ENCODE results near the gene THUMPD1. TPM values are rescaled to one million over a fixed set of nuclear protein-coding genes. Genes with fewer than 3 reads are reported as not detected.
A peak's percentile ranks its signal among the peaks of the same experiment; 100 is the strongest.

Gene THUMPD1
- total and polyA plus RNA-seq, 10 of the 15 experiments (the other 5 are each of a cell fraction or from before 2014, with no cell fraction given), result 21.5 to 49.5 (median 36.9) TPM

- no peak for TF ChIP-seq ZBTB40 (IDR thresholded peaks at IDR 0.05; ENCODE audit: borderline replicate concordance)
- TF ChIP-seq TCF7 (IDR thresholded peaks at IDR 0.05; ENCODE audit: borderline replicate concordance), result 0 out of 2 replicates have a peak, but pooled peaks have one; percentile 5
- no peak for TF ChIP-seq CEBPZ (IDR thresholded peaks at IDR 0.05; ENCODE audit: low read depth, low read length)
- TF ChIP-seq TAF1 (IDR thresholded peaks at IDR 0.05; ENCODE audit: borderline replicate concordance, low read depth, low read length), result peak; percentile 78
- no peak for TF ChIP-seq RAD21 (IDR thresholded peaks at IDR 0.05; ENCODE audit: insufficient read depth, low read depth, low read length)
- no peak for TF ChIP-seq KAT2A (conservative IDR thresholded peaks at IDR 0.05; ENCODE audit: control insufficient read depth, low read depth, low read length)
- TF ChIP-seq JUND (IDR thresholded peaks at IDR 0.05; ENCODE audit: low read depth, low read length), result no peak
- TF ChIP-seq GATAD2B (conservative IDR thresholded peaks at IDR 0.05; ENCODE audit: low read depth), result no peak; the same call in 1 of the 2 replicates
- TF ChIP-seq ETV6 (conservative IDR thresholded peaks at IDR 0.05 in 1 of 2, IDR thresholded peaks at IDR 0.05 in 1 of 2; ENCODE audit: borderline replicate concordance in 1 of 2, low read depth in 1 of 2), result no peak
- TF ChIP-seq ZNF207 (IDR thresholded peaks at IDR 0.05; ENCODE audit: borderline replicate concordance), result peak; percentile 85; the same call in 1 of the 2 replicates
- TF ChIP-seq ESRRA (IDR thresholded peaks at IDR 0.05; ENCODE audit: low read length), result 0 out of 2 replicates have a peak, but pooled peaks have one; percentile 12
- TF ChIP-seq PBX3 (IDR thresholded peaks at IDR 0.05; ENCODE audit: insufficient replicate concordance, low read depth, low read length), result no peak
- peak; percentile 97 for TF ChIP-seq NBN (IDR thresholded peaks at IDR 0.05)
- TF ChIP-seq CREB1 (IDR thresholded peaks at IDR 0.05; ENCODE audit: low read depth), result peak; percentile 99
- TF ChIP-seq, protein P1, sequence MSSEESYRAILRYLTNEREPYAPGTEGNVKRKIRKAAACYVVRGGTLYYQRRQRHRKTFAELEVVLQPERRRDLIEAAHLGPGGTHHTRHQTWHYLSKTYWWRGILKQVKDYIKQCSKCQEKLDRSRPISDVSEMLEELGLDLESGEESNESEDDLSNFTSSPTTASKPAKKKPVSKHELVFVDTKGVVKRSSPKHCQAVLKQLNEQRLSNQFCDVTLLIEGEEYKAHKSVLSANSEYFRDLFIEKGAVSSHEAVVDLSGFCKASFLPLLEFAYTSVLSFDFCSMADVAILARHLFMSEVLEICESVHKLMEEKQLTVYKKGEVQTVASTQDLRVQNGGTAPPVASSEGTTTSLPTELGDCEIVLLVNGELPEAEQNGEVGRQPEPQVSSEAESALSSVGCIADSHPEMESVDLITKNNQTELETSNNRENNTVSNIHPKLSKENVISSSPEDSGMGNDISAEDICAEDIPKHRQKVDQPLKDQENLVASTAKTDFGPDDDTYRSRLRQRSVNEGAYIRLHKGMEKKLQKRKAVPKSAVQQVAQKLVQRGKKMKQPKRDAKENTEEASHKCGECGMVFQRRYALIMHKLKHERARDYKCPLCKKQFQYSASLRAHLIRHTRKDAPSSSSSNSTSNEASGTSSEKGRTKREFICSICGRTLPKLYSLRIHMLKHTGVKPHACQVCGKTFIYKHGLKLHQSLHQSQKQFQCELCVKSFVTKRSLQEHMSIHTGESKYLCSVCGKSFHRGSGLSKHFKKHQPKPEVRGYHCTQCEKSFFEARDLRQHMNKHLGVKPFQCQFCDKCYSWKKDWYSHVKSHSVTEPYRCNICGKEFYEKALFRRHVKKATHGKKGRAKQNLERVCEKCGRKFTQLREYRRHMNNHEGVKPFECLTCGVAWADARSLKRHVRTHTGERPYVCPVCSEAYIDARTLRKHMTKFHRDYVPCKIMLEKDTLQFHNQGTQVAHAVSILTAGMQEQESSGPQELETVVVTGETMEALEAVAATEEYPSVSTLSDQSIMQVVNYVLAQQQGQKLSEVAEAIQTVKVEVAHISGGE (CRISPR knock-in tag; IDR thresholded peaks at IDR 0.05), result no peak
Measured at GRCh38 chr16:20741554-20742285, at the start of gene THUMPD1 (continued).

Measured in GM12878 (cell line).